H1 (cell line): ENCODE results near the gene OCEL1. TPM values are rescaled to one million over a fixed set of nuclear protein-coding genes. Genes with fewer than 3 reads are reported as not detected.

ENCODE experiments used
- CTCF ChIA-PET: fragments of 300-600 bp; sonication (Branson Sonifier 250); formaldehyde crosslinking; loops from one replicate; lab custom pipeline; 2021; ENCODE audit not compliant: partially characterized antibody; lab: Charles Lee
- POLR2A ChIA-PET: fragments of 300-600 bp; sonication (Branson Sonifier 250); formaldehyde crosslinking; loops from one replicate; lab custom pipeline; 2021; ENCODE audit warnings: inconsistent platforms; ENCODE audit not compliant: partially characterized antibody; lab: Charles Lee
- DNase-seq, 2 experiments: peaks; one replicate each; pipeline versions ENCODE4 v3.0.0 to v3.0.0-alpha.2; 2010 to 2022; ENCODE audit warnings: low spot score in 2 of 2, low read depth in 1 of 2, mixed read lengths in 1 of 2
- FAIRE-seq: peaks from 2 replicates; lab custom pipeline; 2011; peaks lifted over from hg19 to GRCh38; lab: Jason Lieb, UNC
- H2AFZ ChIP-seq: 2 replicates; pipeline ENCODE4 v1.8.1; 2012; ENCODE audit warnings: low read length, inconsistent platforms
- H2AK5ac ChIP-seq: 2 replicates; pipeline ENCODE4 v1.6.1; 2013; ENCODE audit warnings: low read depth, low read length
- H2BK120ac ChIP-seq: replicated peaks from 2 replicates; pipeline ENCODE3; 2013; ENCODE audit warnings: low read depth, low read length, inconsistent platforms
- H2BK12ac ChIP-seq: 2 replicates; pipeline ENCODE4 v1.6.1; 2013; ENCODE audit warnings: low read depth, low read length
- H2BK15ac ChIP-seq: 2 replicates; pipeline ENCODE4 v1.6.1; 2013; ENCODE audit warnings: low read length
- H2BK20ac ChIP-seq: 2 replicates; pipeline ENCODE4 v1.6.1; 2013; ENCODE audit warnings: low read length
- H2BK5ac ChIP-seq: 2 replicates; pipeline ENCODE4 v1.6.1; 2013; ENCODE audit warnings: low read depth, low read length
- H3K14ac ChIP-seq: 2 replicates; pipeline ENCODE4 v1.6.1; 2013; ENCODE audit warnings: inconsistent platforms; ENCODE audit not compliant: insufficient read length
- H3K18ac ChIP-seq: 2 replicates; pipeline ENCODE4 v1.6.1; 2013; ENCODE audit warnings: low read length; ENCODE audit errors: extremely low read depth
- H3K23ac ChIP-seq: 2 replicates; pipeline ENCODE4 v1.6.1; 2013; ENCODE audit warnings: inconsistent platforms; ENCODE audit not compliant: insufficient read length
- H3K23me2 ChIP-seq: 2 replicates; pipeline ENCODE4 v1.6.1; 2013; ENCODE audit warnings: low read depth, low read length
- H3K27ac ChIP-seq: 2 replicates; pipeline ENCODE4 v1.6.1; 2011; ENCODE audit warnings: low read depth, low read length, inconsistent platforms
- H3K27me3 ChIP-seq, 4 experiments: replicated peaks in 1 of 4; 1 replicate in 1 of 4; 2 replicates in 3 of 4; pipeline versions ENCODE4 v1.6.1 to v1.8.1; 2011 to 2013; ENCODE audit warnings: low read length in 3 of 4, mild to moderate bottlenecking in 3 of 4, inconsistent platforms in 2 of 4, mixed read lengths in 2 of 4, moderate library complexity in 1 of 4; ENCODE audit not compliant: control insufficient read depth in 3 of 4, insufficient read depth in 3 of 4; ENCODE audit errors: extremely low read depth in 1 of 4
- H3K36me3 ChIP-seq, 4 experiments: 2 replicates each; pipeline versions ENCODE4 v1.6.1 to v1.8.1; 2011 to 2013; ENCODE audit warnings: mild to moderate bottlenecking in 4 of 4, low read length in 3 of 4, moderate library complexity in 2 of 4, control low read depth in 1 of 4, inconsistent platforms in 1 of 4; ENCODE audit not compliant: insufficient read depth in 4 of 4, control insufficient read depth in 2 of 4
- H3K4ac ChIP-seq: replicated peaks from 2 replicates; pipeline ENCODE3; 2013; ENCODE audit warnings: low read length, low read depth, mixed read lengths, inconsistent platforms; ENCODE audit not compliant: insufficient read length
- H3K4me1 ChIP-seq, 4 experiments: replicated peaks in 1 of 4; 1 replicate in 1 of 4; 2 replicates in 3 of 4; pipeline versions ENCODE4 v1.6.1 to v1.8.1; 2011 to 2013; ENCODE audit warnings: low read length in 3 of 4, inconsistent platforms in 2 of 4, mixed read lengths in 1 of 4; ENCODE audit not compliant: insufficient read depth in 4 of 4, control insufficient read depth in 3 of 4
- H3K4me2 ChIP-seq, 2 experiments: 2 replicates each; pipeline versions ENCODE4 v1.6.1 to v1.8.1; 2011 to 2013; ENCODE audit warnings: low read depth in 2 of 2, low read length in 2 of 2, control low read depth in 1 of 2, inconsistent platforms in 1 of 2, mild to moderate bottlenecking in 1 of 2; ENCODE audit not compliant: insufficient read depth in 1 of 2
- H3K4me3 ChIP-seq, 4 experiments: fragments of 200-600, 300-600 bp in 1 of 4; sonication (generic), shearing (Covaris generic), sonication (Bioruptor Twin) in 1 of 4; 2 replicates each; pipeline versions ENCODE4 v1.5.1 to v1.8.1; 2011 to 2016; ENCODE audit warnings: low read length in 4 of 4, low read depth in 3 of 4, control low read depth in 2 of 4, inconsistent platforms in 2 of 4, mild to moderate bottlenecking in 2 of 4, mixed read lengths in 1 of 4, moderate library complexity in 1 of 4; ENCODE audit not compliant: insufficient read depth in 2 of 4; ENCODE audit errors: extremely low read depth in 1 of 4
- H3K56ac ChIP-seq: replicated peaks from 2 replicates; pipeline ENCODE3; 2013; ENCODE audit warnings: low read depth, mild to moderate bottlenecking, mixed read lengths, low read length, inconsistent platforms; ENCODE audit not compliant: insufficient read length
- H3K79me1 ChIP-seq: 2 replicates; pipeline ENCODE4 v1.6.1; 2013; ENCODE audit warnings: low read depth, low read length, control low read depth
- H3K79me2 ChIP-seq, 2 experiments: 2 replicates each; pipeline versions ENCODE4 v1.6.1 to v1.8.1; 2012 to 2013; ENCODE audit warnings: low read length in 2 of 2, mild to moderate bottlenecking in 2 of 2, inconsistent platforms in 1 of 2; ENCODE audit not compliant: insufficient read depth in 2 of 2, control insufficient read depth in 1 of 2
- H3K9ac ChIP-seq, 4 experiments: replicated peaks in 1 of 4; 1 replicate in 1 of 4; 2 replicates in 3 of 4; pipeline versions ENCODE4 v1.6.1 to v1.8.1; 2011 to 2013; ENCODE audit warnings: low read depth in 3 of 4, low read length in 3 of 4, control low read depth in 2 of 4, mild to moderate bottlenecking in 2 of 4, moderate library complexity in 2 of 4, inconsistent platforms in 1 of 4; ENCODE audit errors: extremely low read depth in 1 of 4
- H3K9me3 ChIP-seq, 2 experiments: 2 replicates each; pipeline versions ENCODE4 v1.6.1 to v1.8.1; 2012 to 2013; ENCODE audit warnings: mild to moderate bottlenecking in 2 of 2, moderate library complexity in 2 of 2, control low read depth in 1 of 2, inconsistent platforms in 1 of 2, low read depth in 1 of 2, low read length in 1 of 2, mixed read lengths in 1 of 2; ENCODE audit not compliant: insufficient read depth in 2 of 2
- H4K20me1 ChIP-seq, 2 experiments: replicated peaks in 1 of 2; 2 replicates each; pipeline versions ENCODE3 to v1.8.1; 2011 to 2013; ENCODE audit warnings: inconsistent platforms in 2 of 2, low read length in 2 of 2, mild to moderate bottlenecking in 1 of 2; ENCODE audit not compliant: insufficient read depth in 2 of 2, control insufficient read depth in 1 of 2
- H4K5ac ChIP-seq: 2 replicates; pipeline ENCODE4 v1.6.1; 2013; ENCODE audit warnings: low read length, low read depth, mixed read lengths, inconsistent platforms; ENCODE audit not compliant: insufficient read length
- H4K8ac ChIP-seq: 2 replicates; pipeline ENCODE4 v1.8.0; 2013; ENCODE audit warnings: mild to moderate bottlenecking, moderate library complexity, low read length, inconsistent platforms; ENCODE audit not compliant: insufficient read depth; ENCODE audit errors: extremely low read depth
- H4K91ac ChIP-seq: replicated peaks from 2 replicates; pipeline ENCODE3; 2013; ENCODE audit warnings: low read length, mixed read lengths, inconsistent platforms; ENCODE audit not compliant: insufficient read length
- BCL11A ChIP-seq, 2 experiments: IDR thresholded peaks; one replicate each; pipeline ENCODE4 v1.6.1; 2011; ENCODE audit warnings: low read depth in 2 of 2, low read length in 2 of 2, mild to moderate bottlenecking in 2 of 2
- EGR1 ChIP-seq: IDR thresholded peaks from 2 replicates; pipeline ENCODE4 v1.6.1; 2011; ENCODE audit warnings: low read depth, low read length, borderline replicate concordance
- EP300 ChIP-seq, 2 experiments: IDR thresholded peaks; 1 replicate in 1 of 2; 2 replicates in 1 of 2; pipeline ENCODE4 v1.6.1; 2011 to 2012; ENCODE audit warnings: low read depth in 2 of 2, low read length in 2 of 2, mild to moderate bottlenecking in 2 of 2, borderline replicate concordance in 1 of 2, inconsistent platforms in 1 of 2, moderate library complexity in 1 of 2
- POLR2AphosphoS5 ChIP-seq: IDR thresholded peaks from 2 replicates; pipeline ENCODE4 v1.6.1; 2011; ENCODE audit warnings: low read depth, low read length
- RNF2 ChIP-seq: fragments of 200-900, 300-1000 bp; sonication (generic); IDR thresholded peaks from 2 replicates; pipeline ENCODE4 v1.7.1; 2016; ENCODE audit warnings: borderline replicate concordance, low read depth, mild to moderate bottlenecking, antibody characterized with exemption, low read length; ENCODE audit not compliant: poor library complexity, severe bottlenecking; ENCODE audit errors: missing control alignments
- USF2 ChIP-seq: IDR thresholded peaks from 2 replicates; pipeline ENCODE4 v1.6.1; 2011; ENCODE audit warnings: low read length, improper control_type of control experiment
- WGBS, 2 experiments: shearing (Covaris generic) in 1 of 2; methylation state at CpG; one replicate each; pipeline versions ENCODE4 v1.1.6 to v1.1.7; 2013 to 2015; ENCODE audit warnings: low lambda C conversion rate in 2 of 2, mixed read lengths in 2 of 2, inconsistent platforms in 1 of 2, low coverage in 1 of 2, missing lambda C conversion rate in 1 of 2; ENCODE audit not compliant: insufficient replicate concordance in 2 of 2, insufficient coverage in 1 of 2, insufficient read length in 1 of 2; ENCODE audit errors: extremely low coverage in 1 of 2, missing lambda C conversion rate in 1 of 2; 5-methylcytosine and 5-hydroxymethylcytosine counted together
- polyA plus RNA-seq, 7 experiments: library from polyadenylated mRNA; depleted of rRNA in 3 of 7; stranded (reverse) in 5 of 7; unstranded in 2 of 7; fragments of >200 nt in 5 of 7; fragments of 200-250 nt in 2 of 7; gene quantifications; 1 replicate in 5 of 7; 2 replicates in 1 of 7; 4 replicates in 1 of 7; pipeline versions ENCODE4 v1.2.1 to v1.2.3, GENCODE V29; 2011 to 2013; ENCODE audit warnings: missing spikeins in 2 of 7, mixed read lengths in 2 of 7
- total RNA-seq: library from RNA; stranded (reverse); fragmentation: NEBNext Ultra II Directional; extraction: Animal tissue kit (Norgen Biotek cat#: 25700); gene quantifications from 2 replicates; pipeline ENCODE4 v1.2.1, GENCODE V29; 2021

The OCEL1 gene
- total and polyA plus RNA-seq, 2 of the 8 experiments (the other 6 are each of a cell fraction or from before 2014, with no cell fraction given), result 13.3 to 32.6 TPM

- Histone ChIP-seq H3K23ac (no peak within 1 kb of the TSS), H3K9me3 (no peaks in the 10 kb centered on the region), H2BK120ac (no peak within 1 kb of the TSS), H3K4ac (no peak within 1 kb of the TSS), H3K18ac (no peak within 1 kb of the TSS), H3K4me2 (peak within 1 kb of the TSS; percentile 86 to 89), H3K27me3 (no peaks in the 10 kb centered on the region), H3K23me2 (no peaks in the 10 kb centered on the region), H4K91ac (no peak within 1 kb of the TSS), H3K4me1 (peaks cover 0 to 8% (median 2%) of the 10 kb centered on the region in 4 experiments; a peak in 5 of 7 replicates), H3K27ac (peak within 1 kb of the TSS; percentile 60; the same call in 1 of the 2 replicates), H2AFZ (0 out of 2 replicates have a peak within 1 kb of the TSS, but pooled peaks have one; percentile 55), H3K4me3 (peak within 1 kb of the TSS; percentile 71 to 100 (median 95)), H2BK5ac (peak within 1 kb of the TSS; percentile 81), H3K79me2 (peaks cover 3 to 12% of the 10 kb centered on the region in 2 experiments; a peak in 3 of 4 replicates), H3K36me3 (peaks cover 5 to 14% (median 8%) of the 10 kb centered on the region in 4 experiments; a peak in 5 of 8 replicates), H3K14ac (no peak within 1 kb of the TSS), H2AK5ac (no peak within 1 kb of the TSS), H2BK12ac (no peak within 1 kb of the TSS), H3K79me1 (no peaks in the 10 kb centered on the region; the same call in 1 of the 2 replicates), H2BK20ac (no peak within 1 kb of the TSS), H4K5ac (no peak within 1 kb of the TSS), H2BK15ac (no peak within 1 kb of the TSS), H4K20me1 (no peaks in the 10 kb centered on the region), H3K9ac (peak within 1 kb of the TSS; percentile 70 to 92 (median 89)), H4K8ac (peak within 1 kb of the TSS; percentile 97; the same call in 1 of the 2 replicates), H3K56ac (peak within 1 kb of the TSS; percentile 8)
- ChIA-PET POLR2A (interaction anchor here (0.6 to 12.8 kb wide), 18 partner anchors 12 to 441 kb away, joined by 3 to 113 read pairs (median 5); partner anchors contain the start of genes ANKLE1, DDA1 and USE1), CTCF (interaction anchor here (0.6 to 2.7 kb wide), 8 partner anchors 17 to 200 kb away, joined by 3 to 8 read pairs (median 6); partner anchors contain the start of gene NR2F6)
- peak; percentile 99 for FAIRE-seq
- 2% methylated on average over 27 of the region's 27 CpGs; no CpG with 5 or more reads in 1 of the 2 experiments for WGBS, 2 experiments
- peak; percentile 88 to 96 for DNase-seq
- no peak for TF ChIP-seq BCL11A (IDR thresholded peaks at IDR 0.05; ENCODE audit: low read depth in 2 of 2, low read length in 2 of 2)
- TF ChIP-seq POLR2AphosphoS5, result peak; percentile 67; the same call in 1 of the 2 replicates
- TF ChIP-seq USF2, result no peak
- no peak for TF ChIP-seq EGR1
- TF ChIP-seq EP300 (IDR thresholded peaks at IDR 0.05; ENCODE audit: borderline replicate concordance in 1 of 2, low read depth in 2 of 2, low read length in 2 of 2), result no peak
- no peak for TF ChIP-seq RNF2
Observed at GRCh38 chr19:17266975-17267788, 41.2 kb downstream of the OCEL1 start, which contains the start of gene BABAM1. Gene BABAM1, plus strand, starts transcription at chr19:17267443. Its CDS starts 1,364 bp downstream, at chr19:17268807.
